ENCODE data around the gene CLTA. TPM values are rescaled to one million over a fixed set of nuclear protein-coding genes. Genes with fewer than 3 reads are reported as not detected.
A peak's percentile ranks its signal among the peaks of the same experiment; 100 is the strongest.
"Not testable (repeated sequence)": the region's sequence is repeated elsewhere in the genome, so short reads cannot be mapped to it uniquely, and the experiment has no call there.

Gene CLTA
- total RNA-seq, 1 donor from 2014 or later = 185 TPM

DNA sequence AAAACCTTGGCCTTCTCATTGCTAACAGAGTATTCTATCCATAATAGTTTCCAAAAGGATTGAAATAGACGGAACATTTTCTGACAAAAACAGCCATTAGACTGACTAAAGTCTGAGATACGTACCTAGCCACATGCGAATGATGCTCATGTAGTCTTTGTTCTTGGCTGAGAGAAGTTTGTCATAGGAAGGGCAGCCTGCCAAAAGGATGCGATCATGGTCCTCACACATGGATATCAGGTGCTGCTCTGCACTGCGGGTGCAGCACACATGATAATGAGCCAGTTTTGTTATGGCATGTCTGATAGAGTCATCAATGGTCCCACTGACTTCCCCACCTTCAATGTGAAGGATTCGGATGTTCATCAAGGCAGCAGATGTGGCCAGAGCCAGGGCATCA is 55.2 kb downstream of the CLTA start:
- H3K4me3 Mint-ChIP-seq (ENCODE audit: low read depth) = no peak overlapping the region
- no peaks in the 10 kb centered on the region for H3K4me1 Mint-ChIP-seq (ENCODE audit: low read depth)
- no peaks in the 10 kb centered on the region for H3K9me3 Mint-ChIP-seq (ENCODE audit: low read depth)
- no peaks in the 10 kb centered on the region for H3K27me3 Mint-ChIP-seq
- H3K36me3 Mint-ChIP-seq (ENCODE audit: insufficient read depth) = peaks cover 12% of the 10 kb centered on the region
- no peak for DNase-seq (ENCODE audit: low spot score, unreplicated experiment)
- no peak overlapping the region for H3K27ac Mint-ChIP-seq
- TF ChIP-seq, protein P1, sequence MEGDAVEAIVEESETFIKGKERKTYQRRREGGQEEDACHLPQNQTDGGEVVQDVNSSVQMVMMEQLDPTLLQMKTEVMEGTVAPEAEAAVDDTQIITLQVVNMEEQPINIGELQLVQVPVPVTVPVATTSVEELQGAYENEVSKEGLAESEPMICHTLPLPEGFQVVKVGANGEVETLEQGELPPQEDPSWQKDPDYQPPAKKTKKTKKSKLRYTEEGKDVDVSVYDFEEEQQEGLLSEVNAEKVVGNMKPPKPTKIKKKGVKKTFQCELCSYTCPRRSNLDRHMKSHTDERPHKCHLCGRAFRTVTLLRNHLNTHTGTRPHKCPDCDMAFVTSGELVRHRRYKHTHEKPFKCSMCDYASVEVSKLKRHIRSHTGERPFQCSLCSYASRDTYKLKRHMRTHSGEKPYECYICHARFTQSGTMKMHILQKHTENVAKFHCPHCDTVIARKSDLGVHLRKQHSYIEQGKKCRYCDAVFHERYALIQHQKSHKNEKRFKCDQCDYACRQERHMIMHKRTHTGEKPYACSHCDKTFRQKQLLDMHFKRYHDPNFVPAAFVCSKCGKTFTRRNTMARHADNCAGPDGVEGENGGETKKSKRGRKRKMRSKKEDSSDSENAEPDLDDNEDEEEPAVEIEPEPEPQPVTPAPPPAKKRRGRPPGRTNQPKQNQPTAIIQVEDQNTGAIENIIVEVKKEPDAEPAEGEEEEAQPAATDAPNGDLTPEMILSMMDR (IDR thresholded peaks at IDR 0.05; ENCODE audit: unreplicated experiment) = no peak

DNA sequence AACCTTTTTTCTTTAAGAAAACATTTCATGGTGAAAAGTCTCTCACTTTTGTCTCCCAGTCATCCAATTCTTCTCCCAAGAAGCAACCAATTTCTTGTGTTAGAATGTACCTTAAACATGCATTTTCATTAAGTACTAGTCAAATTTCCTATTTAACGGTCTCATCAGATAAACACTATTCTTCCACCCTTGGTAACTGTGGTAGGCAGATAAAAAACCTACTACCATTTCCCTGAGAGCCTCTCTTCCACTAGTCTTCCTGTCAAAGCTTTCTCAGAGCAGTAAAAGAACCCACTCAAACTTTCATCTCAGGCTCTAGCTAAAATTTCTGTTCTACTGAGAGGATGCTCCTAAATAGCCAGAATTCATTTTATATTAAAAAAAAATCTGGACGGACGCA is 56.6 kb downstream of the CLTA start:
- DNase-seq (ENCODE audit: low spot score, unreplicated experiment) = no peak
- H3K4me3 Mint-ChIP-seq (ENCODE audit: low read depth) = no peak overlapping the region
- TF ChIP-seq, protein P1 (IDR thresholded peaks at IDR 0.05; ENCODE audit: unreplicated experiment) = no peak
- no peaks in the 10 kb centered on the region for H3K9me3 Mint-ChIP-seq (ENCODE audit: low read depth)
- H3K27ac Mint-ChIP-seq = peak overlapping the region; percentile 37
- H3K36me3 Mint-ChIP-seq (ENCODE audit: insufficient read depth) = peaks cover 12% of the 10 kb centered on the region
- H3K4me1 Mint-ChIP-seq (ENCODE audit: low read depth) = no peaks in the 10 kb centered on the region
- no peaks in the 10 kb centered on the region for H3K27me3 Mint-ChIP-seq

DNA sequence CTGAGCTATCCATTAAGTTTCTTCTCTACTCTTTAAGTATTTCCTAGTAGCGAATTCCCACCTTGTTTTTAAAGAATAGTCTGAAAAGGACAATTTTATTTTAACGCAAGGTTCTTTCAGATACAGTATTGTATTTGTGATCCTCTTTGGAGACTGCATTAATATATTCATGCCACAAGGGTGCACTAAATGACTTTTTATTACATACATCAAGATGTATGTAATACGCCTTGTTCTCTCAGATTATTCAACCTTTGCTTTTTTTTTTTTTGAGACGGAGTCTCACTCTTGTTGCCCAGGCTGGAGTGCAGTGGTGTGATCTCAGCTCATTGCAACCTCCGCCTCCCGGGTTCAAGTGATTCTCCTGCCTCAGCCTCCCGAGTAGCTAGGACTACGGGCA is 57.3 kb downstream of the CLTA start:
- H3K4me1 Mint-ChIP-seq (ENCODE audit: low read depth); H3K27me3 Mint-ChIP-seq; H3K9me3 Mint-ChIP-seq (ENCODE audit: low read depth); DNase-seq (ENCODE audit: low spot score, unreplicated experiment); H3K4me3 Mint-ChIP-seq (ENCODE audit: low read depth): not testable (repeated sequence)
- TF ChIP-seq, protein P1 (IDR thresholded peaks at IDR 0.05; ENCODE audit: unreplicated experiment) = peak; percentile 50
- peak overlapping the region; percentile 56 for H3K27ac Mint-ChIP-seq
- H3K36me3 Mint-ChIP-seq (ENCODE audit: insufficient read depth) = peaks cover 12% of the 10 kb centered on the region

DNA sequence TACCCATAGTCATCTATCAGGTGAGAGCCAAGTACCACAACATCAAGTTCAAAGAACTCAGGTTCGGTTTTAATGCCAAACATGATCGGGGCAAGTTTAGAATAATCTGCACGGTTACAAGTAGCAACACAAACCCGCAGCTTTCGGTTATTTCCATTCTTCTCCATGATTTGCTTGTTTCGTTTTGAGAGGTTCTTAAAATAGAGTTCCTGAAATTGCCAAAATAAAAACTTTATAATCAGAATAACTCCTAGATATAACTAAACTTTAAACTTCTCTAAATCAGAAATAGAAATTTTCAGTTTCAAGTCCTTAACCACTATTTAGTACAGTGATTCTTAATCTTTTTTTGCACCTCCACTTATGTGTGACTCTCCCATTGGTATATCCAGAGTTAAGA is 58.5 kb downstream of the CLTA start:
- no peak overlapping the region for H3K27ac Mint-ChIP-seq
- TF ChIP-seq, protein P1 (IDR thresholded peaks at IDR 0.05; ENCODE audit: unreplicated experiment) = no peak
- H3K36me3 Mint-ChIP-seq (ENCODE audit: insufficient read depth) = peaks cover 9% of the 10 kb centered on the region
- no peak overlapping the region for H3K4me3 Mint-ChIP-seq (ENCODE audit: low read depth)
- H3K9me3 Mint-ChIP-seq (ENCODE audit: low read depth) = no peaks in the 10 kb centered on the region
- no peaks in the 10 kb centered on the region for H3K4me1 Mint-ChIP-seq (ENCODE audit: low read depth)
- DNase-seq (ENCODE audit: low spot score, unreplicated experiment) = no peak
- H3K27me3 Mint-ChIP-seq = no peaks in the 10 kb centered on the region

DNA sequence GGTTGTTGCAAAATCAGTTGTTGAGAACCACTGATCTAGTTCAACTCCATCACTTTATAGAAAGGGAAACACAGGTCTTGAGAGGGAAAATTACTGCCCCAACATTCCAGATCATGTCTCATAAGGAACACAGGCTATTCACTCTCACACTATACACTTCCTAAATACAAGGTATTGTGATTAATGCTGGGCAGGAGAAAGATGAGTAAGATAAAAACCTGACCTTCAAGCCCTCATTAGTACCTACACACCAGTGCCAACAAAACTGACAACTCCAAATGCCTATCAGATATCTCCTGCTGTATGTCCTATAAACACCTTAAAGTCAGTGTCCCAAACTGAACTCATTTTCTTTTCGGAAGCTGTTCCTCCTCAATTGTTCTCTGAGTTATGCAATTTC is 59.4 kb downstream of the CLTA start:
- H3K4me1 Mint-ChIP-seq (ENCODE audit: low read depth) = no peaks in the 10 kb centered on the region
- H3K36me3 Mint-ChIP-seq (ENCODE audit: insufficient read depth) = peaks cover 8% of the 10 kb centered on the region
- no peaks in the 10 kb centered on the region for H3K27me3 Mint-ChIP-seq
- TF ChIP-seq, protein P1 (IDR thresholded peaks at IDR 0.05; ENCODE audit: unreplicated experiment) = no peak
- no peak for DNase-seq (ENCODE audit: low spot score, unreplicated experiment)
- H3K27ac Mint-ChIP-seq = no peak overlapping the region
- no peaks in the 10 kb centered on the region for H3K9me3 Mint-ChIP-seq (ENCODE audit: low read depth)
- H3K4me3 Mint-ChIP-seq (ENCODE audit: low read depth) = no peak overlapping the region
